OCI-LY7 (cell line): ENCODE data around the gene ESYT2.

ENCODE experiments used
- EZH2phosphoT487 ChIP-seq: fragments of 200-600 bp; sonication (generic); IDR thresholded peaks from 2 replicates; pipeline ENCODE4 v1.6.1; 2018; ENCODE audit warnings: low read depth, borderline replicate concordance, mild to moderate bottlenecking, mixed run types, antibody characterized with exemption, low read length, moderate library complexity, mixed read lengths
- TF ChIP-seq, protein P1 (sequence below): fragments of 200-600 bp; sonication (generic); conservative IDR thresholded peaks from 2 replicates; pipeline ENCODE4 v1.5.1; 2014; ENCODE audit warnings: mild to moderate bottlenecking, antibody characterized with exemption, low read length, moderate library complexity, mixed read lengths

DNA sequence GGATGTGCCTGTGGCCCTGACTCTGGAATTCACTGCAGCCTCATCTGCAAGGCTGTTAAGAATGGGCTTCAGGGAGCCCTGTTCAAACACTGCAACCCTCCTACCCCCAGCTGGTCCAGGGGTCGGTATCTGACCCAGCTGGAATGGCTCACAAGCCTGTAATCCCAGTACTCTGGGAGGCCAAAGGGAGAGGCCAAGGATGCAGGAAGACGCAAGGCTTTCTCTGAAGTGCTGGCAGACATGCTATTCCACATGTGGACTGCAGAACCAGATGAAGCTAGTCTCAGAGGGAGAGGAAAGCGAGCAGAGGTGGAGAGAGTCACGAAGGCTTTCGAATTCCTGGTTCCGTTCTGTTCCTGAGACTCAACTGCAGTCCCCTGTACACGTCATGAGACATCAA is 45.0 kb downstream of the ESYT2 start:
- TF ChIP-seq, protein P1, sequence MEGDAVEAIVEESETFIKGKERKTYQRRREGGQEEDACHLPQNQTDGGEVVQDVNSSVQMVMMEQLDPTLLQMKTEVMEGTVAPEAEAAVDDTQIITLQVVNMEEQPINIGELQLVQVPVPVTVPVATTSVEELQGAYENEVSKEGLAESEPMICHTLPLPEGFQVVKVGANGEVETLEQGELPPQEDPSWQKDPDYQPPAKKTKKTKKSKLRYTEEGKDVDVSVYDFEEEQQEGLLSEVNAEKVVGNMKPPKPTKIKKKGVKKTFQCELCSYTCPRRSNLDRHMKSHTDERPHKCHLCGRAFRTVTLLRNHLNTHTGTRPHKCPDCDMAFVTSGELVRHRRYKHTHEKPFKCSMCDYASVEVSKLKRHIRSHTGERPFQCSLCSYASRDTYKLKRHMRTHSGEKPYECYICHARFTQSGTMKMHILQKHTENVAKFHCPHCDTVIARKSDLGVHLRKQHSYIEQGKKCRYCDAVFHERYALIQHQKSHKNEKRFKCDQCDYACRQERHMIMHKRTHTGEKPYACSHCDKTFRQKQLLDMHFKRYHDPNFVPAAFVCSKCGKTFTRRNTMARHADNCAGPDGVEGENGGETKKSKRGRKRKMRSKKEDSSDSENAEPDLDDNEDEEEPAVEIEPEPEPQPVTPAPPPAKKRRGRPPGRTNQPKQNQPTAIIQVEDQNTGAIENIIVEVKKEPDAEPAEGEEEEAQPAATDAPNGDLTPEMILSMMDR = no peak
- no peak for TF ChIP-seq EZH2phosphoT487
